HAP-1 (cell line): Measurements from ENCODE around the gene POLD1.

Experiments
- DNase-seq, 2 experiments: peaks; one replicate each; pipeline ENCODE4 v3.0.0-alpha.2; 2016 to 2020; ENCODE audit warnings: low spot score in 2 of 2
- H3K27me3 ChIP-seq: fragments of 250-450 bp; sonication (Bioruptor Pico); 2 replicates; pipeline ENCODE4 v1.5.1; 2020; ENCODE audit warnings: low read depth, mild to moderate bottlenecking, moderate library complexity
- H3K36me3 ChIP-seq: fragments of 250-450 bp; sonication (Bioruptor Pico); replicated peaks from 2 replicates; pipeline ENCODE4 v1.5.1; 2020; ENCODE audit warnings: mild to moderate bottlenecking
- H3K4me1 ChIP-seq: fragments of 250-450 bp; sonication (Bioruptor Pico); 2 replicates; pipeline ENCODE4 v1.5.1; 2020; ENCODE audit warnings: mild to moderate bottlenecking
- H3K4me3 ChIP-seq: fragments of 250-450 bp; sonication (Bioruptor Pico); 2 replicates; pipeline ENCODE4 v1.5.1; 2020; ENCODE audit warnings: mild to moderate bottlenecking, moderate library complexity
- H3K9me3 ChIP-seq: fragments of 250-450 bp; sonication (Bioruptor Pico); 2 replicates; pipeline ENCODE4 v1.5.1; 2020; ENCODE audit warnings: mild to moderate bottlenecking, moderate library complexity
- in situ Hi-C: fragments of 300-500 bp; cut with MboI; formaldehyde crosslinking; loops from 3 replicates; pipeline ENCODE4 v1.14.3; 2020; ENCODE audit warnings: low sequenced_read_pairs, inconsistent platforms, mixed read lengths

The POLD1 gene

GRCh38 chr19:50358483-50359327 is 25.4 kb upstream of the POLD1 start:
- in situ Hi-C loops = loop anchor here (25.0 kb wide), 1 partner anchor 554 kb away; the partner anchor contains the start of gene KLK4
- no peak for DNase-seq
- peaks cover 3% of the 10 kb centered on the region; the same call in 1 of the 2 replicates for H3K27me3 ChIP-seq
- no peaks in the 10 kb centered on the region; the same call in 1 of the 2 replicates for H3K4me1 ChIP-seq
- no peak overlapping the region for H3K4me3 ChIP-seq
- H3K36me3 ChIP-seq = no peaks in the 10 kb centered on the region
- no peaks in the 10 kb centered on the region for H3K9me3 ChIP-seq

GRCh38 chr19:50359328-50359818 is 24.8 kb upstream of the POLD1 start:
- Histone ChIP-seq H3K4me1 (no peaks in the 10 kb centered on the region; the same call in 1 of the 2 replicates), H3K4me3 (no peak overlapping the region), H3K36me3 (no peaks in the 10 kb centered on the region), H3K27me3 (peaks cover 3% of the 10 kb centered on the region; the same call in 1 of the 2 replicates), H3K9me3 (no peaks in the 10 kb centered on the region)
- in situ Hi-C loops = loop anchor here (25.0 kb wide), 1 partner anchor 553 kb away; the partner anchor contains the start of gene KLK4
- no peak for DNase-seq

- Histone ChIP-seq H3K4me1 (no peaks in the 10 kb centered on the region; the same call in 1 of the 2 replicates), H3K9me3 (no peaks in the 10 kb centered on the region), H3K4me3 (no peak overlapping the region), H3K27me3 (no peaks in the 10 kb centered on the region), H3K36me3 (no peaks in the 10 kb centered on the region)
- no peak for DNase-seq
- in situ Hi-C loops = loop anchor here (25.0 kb wide), 1 partner anchor 551 kb away; the partner anchor contains the start of gene KLK4
These were observed 22.7 kb upstream of the POLD1 start for GRCh38 chr19:50361290-50362029.

GRCh38 chr19:50362030-50362412 is 22.1 kb upstream of the POLD1 start:
- H3K9me3 ChIP-seq = no peaks in the 10 kb centered on the region
- in situ Hi-C loops = loop anchor here (25.0 kb wide), 1 partner anchor 550 kb away; the partner anchor contains the start of gene KLK4
- no peaks in the 10 kb centered on the region for H3K36me3 ChIP-seq
- H3K4me3 ChIP-seq = no peak overlapping the region
- no peak for DNase-seq
- H3K27me3 ChIP-seq = no peaks in the 10 kb centered on the region
- no peaks in the 10 kb centered on the region; the same call in 1 of the 2 replicates for H3K4me1 ChIP-seq

DNA sequence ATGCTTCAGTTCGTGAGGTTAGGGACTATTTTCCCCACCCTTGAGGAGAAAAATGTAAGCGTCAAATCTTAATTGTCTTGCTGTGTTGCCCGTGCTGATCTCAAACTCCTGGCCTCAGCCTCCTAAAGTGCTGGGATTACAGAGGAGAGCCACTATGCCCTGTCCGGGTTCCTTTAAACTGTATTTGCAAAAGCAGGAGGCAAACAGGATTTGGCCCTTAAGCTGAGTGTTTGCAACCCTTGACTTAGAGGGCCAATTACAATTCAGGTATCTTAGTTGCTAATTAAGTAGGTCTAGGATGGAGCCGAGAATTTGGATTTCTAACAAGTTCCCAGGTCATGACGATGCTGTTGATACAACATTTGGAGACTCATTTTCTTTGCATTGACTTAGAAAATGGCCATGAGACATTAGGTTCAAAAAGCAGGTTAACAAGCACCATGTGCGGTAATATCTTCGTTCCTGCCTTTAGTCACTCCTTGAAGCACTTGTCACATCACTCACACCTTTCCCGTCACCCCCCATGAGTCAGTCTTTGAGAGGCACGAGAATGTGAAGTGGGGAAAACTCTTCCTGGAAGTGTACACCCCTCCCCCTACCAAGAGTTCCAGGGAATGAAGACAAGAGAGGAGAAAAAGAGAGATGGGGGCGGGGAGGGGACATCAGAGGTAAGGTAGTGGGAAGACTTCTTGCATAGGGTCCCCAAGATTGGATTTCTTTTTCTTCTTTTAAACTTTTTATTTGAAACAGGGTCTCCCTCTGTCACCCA is 21.3 kb upstream of the POLD1 start:
- DNase-seq = no peak
- Histone ChIP-seq H3K27me3 (no peaks in the 10 kb centered on the region), H3K4me3 (no peak overlapping the region), H3K4me1 (no peaks in the 10 kb centered on the region), H3K36me3 (no peaks in the 10 kb centered on the region), H3K9me3 (no peaks in the 10 kb centered on the region)
- in situ Hi-C loops = loop anchor here (25.0 kb wide), 1 partner anchor 549 kb away; the partner anchor contains the start of gene KLK4

DNA sequence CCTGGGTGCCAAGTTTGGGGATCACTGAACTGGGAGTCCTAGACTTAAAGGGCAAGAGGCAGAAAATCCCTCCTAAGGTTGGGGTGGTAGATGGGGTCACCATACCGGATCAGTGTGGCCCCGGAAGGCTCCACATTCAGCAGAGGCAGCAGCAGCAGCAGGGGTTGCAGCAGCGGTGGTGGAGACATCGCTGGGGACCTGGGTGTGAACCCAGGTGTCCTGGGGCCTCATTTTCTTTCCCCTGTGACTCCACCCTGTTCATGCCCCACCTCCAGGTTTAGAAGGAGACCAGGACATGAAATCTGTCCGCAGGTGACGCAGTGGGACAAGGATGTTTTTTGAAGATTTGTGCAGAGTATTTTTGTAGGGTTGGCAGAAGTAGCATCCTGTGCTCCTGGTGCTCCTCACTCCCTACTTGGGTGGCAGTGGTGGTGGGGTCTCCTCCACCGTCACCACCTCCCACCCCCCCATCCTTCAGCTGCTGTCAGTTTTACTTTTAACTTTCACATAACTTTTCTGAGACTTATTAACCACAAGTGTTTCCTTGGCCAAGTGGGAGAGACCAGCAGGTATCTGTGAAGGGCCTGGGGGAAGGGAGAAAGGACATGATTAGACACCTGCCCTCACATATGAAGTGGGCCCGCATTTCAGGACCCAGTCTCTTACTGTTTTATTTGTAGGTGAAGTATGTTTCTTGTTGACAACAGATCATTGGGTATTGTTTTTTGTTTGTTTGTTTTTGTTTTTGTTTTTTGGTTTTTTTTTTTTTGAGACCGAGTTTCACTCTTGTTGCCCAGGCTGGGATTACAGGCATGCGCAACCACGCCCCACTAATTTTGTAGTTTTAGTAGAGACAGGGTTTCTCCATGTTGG is 18.5 kb upstream of the POLD1 start, which contains the start of gene NAPSA:
Gene NAPSA, minus strand, starts transcription at position 206 of the 873 bp plus-strand sequence. Its CDS starts 18 bp downstream, at position 188.
- no peaks in the 10 kb centered on the region for H3K36me3 ChIP-seq
- no peaks in the 10 kb centered on the region for H3K9me3 ChIP-seq
- H3K4me3 ChIP-seq = no peak within 1 kb of the TSS
- DNase-seq = no peak
- in situ Hi-C loops = loop anchor here (25.0 kb wide), 1 partner anchor 547 kb away; the partner anchor contains the start of gene KLK4
- H3K4me1 ChIP-seq = peaks cover 8% of the 10 kb centered on the region
- H3K27me3 ChIP-seq = no peaks in the 10 kb centered on the region

- DNase-seq = peak; percentile 78 to 90
- Histone ChIP-seq H3K36me3 (no peaks in the 10 kb centered on the region), H3K9me3 (no peaks in the 10 kb centered on the region), H3K27me3 (no peaks in the 10 kb centered on the region), H3K4me1 (peaks cover 8% of the 10 kb centered on the region), H3K4me3 (peak overlapping the region; percentile 39)
- in situ Hi-C loops = loop anchor here (25.0 kb wide), 1 partner anchor 543 kb away; the partner anchor contains the start of gene KLK4
These were observed 15.2 kb upstream of the POLD1 start for GRCh38 chr19:50368649-50369570.

- DNase-seq = no peak
- Histone ChIP-seq H3K36me3 (no peaks in the 10 kb centered on the region), H3K9me3 (no peaks in the 10 kb centered on the region), H3K27me3 (no peaks in the 10 kb centered on the region), H3K4me3 (no peak overlapping the region), H3K4me1 (peaks cover 10% of the 10 kb centered on the region)
- in situ Hi-C loops = loop anchor here (10.0 to 25.0 kb wide), 2 partner anchors 413 to 540 kb away; partner anchors contain the start of gene KLK4
These were observed 12.2 kb upstream of the POLD1 start for GRCh38 chr19:50371914-50372475.

- H3K9me3 ChIP-seq = no peaks in the 10 kb centered on the region
- DNase-seq = peak; percentile 92 to 95
- H3K4me1 ChIP-seq = peaks cover 2% of the 10 kb centered on the region
- peak within 1 kb of the TSS; percentile 97 for H3K4me3 ChIP-seq
- H3K36me3 ChIP-seq = peaks cover 25% of the 10 kb centered on the region
- H3K27me3 ChIP-seq = no peaks in the 10 kb centered on the region
- in situ Hi-C loops = loop anchor here (10.0 kb wide), 1 partner anchor 408 kb away; no protein-coding TSS in a partner anchor
These were observed 7.7 kb upstream of the POLD1 start, which contains the start of gene NR1H2 for GRCh38 chr19:50376166-50377050. Gene NR1H2, plus strand, starts transcription at chr19:50376457. Its CDS starts 1,149 bp downstream, at chr19:50377606.

DNA sequence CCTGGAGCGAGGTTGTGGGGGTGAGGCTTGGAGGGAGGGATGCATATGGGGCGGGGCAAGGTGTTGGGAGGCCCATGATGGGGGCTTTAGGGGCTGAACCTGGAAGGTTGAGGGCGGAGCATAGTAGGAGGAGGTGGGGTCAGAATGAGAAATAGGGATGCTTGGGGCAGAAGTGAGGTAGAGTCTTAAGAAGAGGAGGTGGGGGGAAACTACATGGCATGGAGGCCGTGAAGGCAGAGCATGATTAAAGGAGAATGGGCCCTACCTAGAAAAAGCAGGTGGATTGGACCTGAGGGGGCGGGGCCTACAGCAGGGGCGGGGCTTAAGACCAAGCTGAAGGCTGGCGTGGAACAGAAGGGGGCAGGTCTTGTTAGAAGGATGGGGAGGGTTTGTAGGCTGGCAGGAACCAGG is 7.1 kb upstream of the POLD1 start:
- H3K36me3 ChIP-seq = peaks cover 25% of the 10 kb centered on the region
- DNase-seq = peak; percentile 29 to 70
- H3K27me3 ChIP-seq = no peaks in the 10 kb centered on the region
- H3K9me3 ChIP-seq = no peaks in the 10 kb centered on the region
- peaks cover 2% of the 10 kb centered on the region for H3K4me1 ChIP-seq
- in situ Hi-C loops = loop anchor here (10.0 kb wide), 1 partner anchor 408 kb away; no protein-coding TSS in a partner anchor
- H3K4me3 ChIP-seq = peak overlapping the region; percentile 14
